Mucosa of stomach (tissue), 1 donor: ENCODE results near the gene TBCEL.

Experiments
- H3K27me3 ChIP-seq: one replicate; pipeline ENCODE4 v1.7.0; 2013; ENCODE audit warnings: mild to moderate bottlenecking, low read length; ENCODE audit not compliant: control insufficient read depth, insufficient read depth
- H3K36me3 ChIP-seq: one replicate; pipeline ENCODE4 v1.7.0; 2013; ENCODE audit warnings: low read length; ENCODE audit not compliant: control insufficient read depth, insufficient read depth
- H3K4me1 ChIP-seq: one replicate; pipeline ENCODE4 v1.7.0; 2013; ENCODE audit warnings: mild to moderate bottlenecking, low read length; ENCODE audit not compliant: control insufficient read depth, insufficient read depth
- H3K4me3 ChIP-seq: one replicate; pipeline ENCODE4 v1.7.0; 2013; ENCODE audit warnings: low read length
- H3K9ac ChIP-seq: one replicate; pipeline ENCODE4 v1.7.0; 2013; ENCODE audit warnings: mild to moderate bottlenecking, low read length, moderate library complexity
- H3K9me3 ChIP-seq: one replicate; pipeline ENCODE4 v1.7.0; 2013; ENCODE audit warnings: mild to moderate bottlenecking, low read length, moderate library complexity; ENCODE audit not compliant: control insufficient read depth
- donor health status: Pancreatic carcinoma.

TBCEL gene

GRCh38 chr11:121100943-121101342, 77.0 kb downstream of the TBCEL start, which contains the start of gene TECTA:
Gene TECTA, plus strand, starts transcription at chr11:121101243. Its CDS starts 1,423 bp downstream, at chr11:121102666.
- Histone ChIP-seq H3K4me1 (no peaks in the 10 kb centered on the region), H3K9ac (no peak within 1 kb of the TSS), H3K36me3 (no peaks in the 10 kb centered on the region), H3K27me3 (no peaks in the 10 kb centered on the region), H3K9me3 (no peaks in the 10 kb centered on the region), H3K4me3 (no peak within 1 kb of the TSS)

- no peaks in the 10 kb centered on the region for H3K27me3 ChIP-seq
- H3K4me1 ChIP-seq = no peaks in the 10 kb centered on the region
- H3K4me3 ChIP-seq = no peak overlapping the region
- no peak overlapping the region for H3K9ac ChIP-seq
- H3K9me3 ChIP-seq = no peaks in the 10 kb centered on the region
- no peaks in the 10 kb centered on the region for H3K36me3 ChIP-seq
Observed at GRCh38 chr11:121104312-121104762, 80.4 kb downstream of the TBCEL start.

DNA sequence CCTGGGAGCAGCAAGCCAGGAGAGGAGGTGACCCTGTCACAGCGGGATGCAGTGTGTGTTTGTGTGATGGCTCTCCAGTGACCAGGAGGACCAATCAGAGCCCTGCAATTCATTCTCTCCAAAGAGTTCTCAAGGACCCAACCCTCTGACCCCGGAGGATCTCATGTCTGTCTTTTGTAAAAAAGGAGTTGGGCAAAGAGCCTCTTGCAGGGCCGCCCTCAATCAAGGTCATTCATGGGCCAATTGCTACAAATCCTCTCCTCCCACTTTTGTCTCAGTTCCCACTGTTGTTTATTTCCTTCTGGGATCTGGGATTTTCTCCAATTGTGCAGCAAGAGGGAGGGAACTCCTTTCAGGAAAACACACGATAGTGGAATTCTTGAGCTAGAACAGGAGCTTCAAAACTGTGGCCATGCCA, 81.2 kb downstream of the TBCEL start:
- Histone ChIP-seq H3K9ac (no peak overlapping the region), H3K36me3 (no peaks in the 10 kb centered on the region), H3K27me3 (no peaks in the 10 kb centered on the region), H3K4me3 (no peak overlapping the region), H3K4me1 (no peaks in the 10 kb centered on the region), H3K9me3 (no peaks in the 10 kb centered on the region)

DNA sequence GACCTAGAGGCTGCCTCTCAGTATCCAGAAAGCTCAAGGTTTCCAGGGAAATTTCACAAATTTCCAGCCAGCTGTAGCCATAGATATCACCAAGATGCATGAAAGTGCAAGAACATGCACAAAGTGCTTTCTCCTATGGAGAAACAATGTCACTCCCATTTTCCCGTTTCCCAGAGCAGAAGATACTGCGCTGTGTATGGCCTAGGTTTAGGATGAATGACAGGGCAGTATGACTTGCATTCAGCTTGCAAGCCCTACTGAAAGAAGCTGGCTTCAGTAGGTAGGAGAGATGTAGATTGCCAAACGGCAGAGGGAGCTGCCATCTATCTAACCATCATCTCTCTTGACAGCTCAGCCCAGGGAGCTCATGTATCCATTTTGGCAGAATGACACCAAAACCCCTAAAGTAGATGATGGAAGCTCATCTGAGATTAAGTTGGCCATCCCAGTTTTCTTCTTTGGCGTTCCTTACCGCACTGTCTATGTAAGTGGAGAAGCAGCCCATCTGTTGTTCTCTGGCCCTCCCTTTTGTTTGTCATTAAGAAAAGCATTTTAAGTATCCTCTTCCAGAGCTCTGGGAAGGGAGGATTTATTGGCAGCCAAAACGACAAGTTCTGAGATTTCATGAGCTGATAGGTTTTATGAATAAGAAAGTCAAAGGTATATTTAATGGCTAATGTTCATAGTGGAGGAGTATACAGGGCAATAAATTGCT, 81.7 kb downstream of the TBCEL start:
- Histone ChIP-seq H3K27me3 (no peaks in the 10 kb centered on the region), H3K9me3 (no peaks in the 10 kb centered on the region), H3K4me3 (no peak overlapping the region), H3K9ac (no peak overlapping the region), H3K36me3 (no peaks in the 10 kb centered on the region), H3K4me1 (no peaks in the 10 kb centered on the region)

- Histone ChIP-seq H3K4me1 (no peaks in the 10 kb centered on the region), H3K27me3 (no peaks in the 10 kb centered on the region), H3K4me3 (no peak overlapping the region), H3K9me3 (no peaks in the 10 kb centered on the region), H3K36me3 (no peaks in the 10 kb centered on the region), H3K9ac (no peak overlapping the region)
Observed at GRCh38 chr11:121106812-121107211, 82.9 kb downstream of the TBCEL start.

DNA sequence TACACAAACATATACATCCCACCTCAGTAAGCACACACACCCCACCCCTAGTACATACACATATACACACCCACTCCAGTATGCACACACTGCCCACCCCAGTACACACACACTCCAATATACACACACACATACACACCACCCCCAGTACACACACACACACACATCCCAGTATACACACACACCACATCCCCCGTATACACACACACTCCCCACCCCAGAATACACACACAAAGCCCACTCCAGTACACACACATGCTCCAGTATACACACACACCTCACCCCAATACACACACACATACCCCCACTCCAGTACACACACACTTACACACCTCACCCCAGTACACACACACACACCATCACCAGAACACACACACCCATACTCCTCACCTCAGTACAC, 84.5 kb downstream of the TBCEL start:
- H3K36me3 ChIP-seq = no peaks in the 10 kb centered on the region
- H3K27me3 ChIP-seq = no peaks in the 10 kb centered on the region
- no peak overlapping the region for H3K4me3 ChIP-seq
- no peak overlapping the region for H3K9ac ChIP-seq
- no peaks in the 10 kb centered on the region for H3K9me3 ChIP-seq
- H3K4me1 ChIP-seq = no peaks in the 10 kb centered on the region

DNA sequence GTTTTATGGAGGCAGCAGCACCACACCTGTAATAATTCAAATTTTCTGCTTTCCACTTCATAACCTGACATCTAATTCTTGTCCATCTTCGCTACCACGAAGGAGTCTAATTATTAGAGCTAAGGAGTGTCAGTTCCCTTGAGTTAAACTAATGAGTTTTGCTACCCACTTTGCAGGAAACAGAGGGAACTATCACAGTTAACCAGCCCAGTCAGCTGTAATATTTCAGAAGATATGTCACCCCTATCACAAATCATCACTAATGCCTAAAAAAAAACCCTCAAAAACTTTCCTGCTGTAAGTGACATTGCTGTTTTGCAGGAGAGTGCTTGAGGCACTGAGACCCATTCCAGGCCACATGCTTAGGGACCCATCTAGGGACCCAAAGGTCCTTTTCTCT, 85.6 kb downstream of the TBCEL start:
- no peak overlapping the region for H3K4me3 ChIP-seq
- H3K9me3 ChIP-seq = no peaks in the 10 kb centered on the region
- H3K4me1 ChIP-seq = no peaks in the 10 kb centered on the region
- H3K36me3 ChIP-seq = no peaks in the 10 kb centered on the region
- no peaks in the 10 kb centered on the region for H3K27me3 ChIP-seq
- no peak overlapping the region for H3K9ac ChIP-seq

DNA sequence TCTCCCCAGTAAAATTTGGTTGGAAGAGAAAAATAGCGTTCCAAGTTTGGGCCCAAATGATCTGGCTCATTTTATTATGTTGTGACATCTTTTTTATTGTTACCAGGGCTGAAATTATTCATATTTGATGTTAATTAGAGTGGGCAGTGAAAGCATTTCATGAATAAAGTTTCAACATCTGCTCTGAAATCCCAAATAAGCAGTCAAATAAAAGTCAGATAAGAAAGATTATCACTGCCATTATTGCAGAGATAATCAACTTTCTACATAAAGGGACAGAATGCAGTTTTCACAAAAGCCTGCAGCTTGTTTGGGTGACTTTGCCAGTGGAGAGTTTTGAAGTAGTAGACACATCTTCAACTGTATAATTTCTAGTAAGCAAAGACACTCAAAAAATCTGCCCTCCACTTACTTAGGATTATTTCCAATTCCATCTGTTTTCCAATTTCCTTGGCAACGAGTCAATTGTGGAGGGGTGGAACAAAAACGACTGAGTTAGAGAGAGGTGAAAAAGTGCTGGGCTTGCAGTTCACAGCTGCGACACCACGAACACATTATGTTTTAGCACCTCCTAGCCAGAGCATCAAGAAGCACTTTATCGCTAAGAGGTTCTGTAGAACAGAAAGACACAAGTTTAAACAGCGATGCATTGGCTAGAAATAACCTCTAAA, 86.1 kb downstream of the TBCEL start:
- no peaks in the 10 kb centered on the region for H3K36me3 ChIP-seq
- H3K9ac ChIP-seq = no peak overlapping the region
- no peak overlapping the region for H3K4me3 ChIP-seq
- no peaks in the 10 kb centered on the region for H3K27me3 ChIP-seq
- no peaks in the 10 kb centered on the region for H3K9me3 ChIP-seq
- no peaks in the 10 kb centered on the region for H3K4me1 ChIP-seq

- no peak overlapping the region for H3K4me3 ChIP-seq
- no peak overlapping the region for H3K9ac ChIP-seq
- no peaks in the 10 kb centered on the region for H3K9me3 ChIP-seq
- H3K4me1 ChIP-seq = no peaks in the 10 kb centered on the region
- H3K36me3 ChIP-seq = no peaks in the 10 kb centered on the region
- no peaks in the 10 kb centered on the region for H3K27me3 ChIP-seq
Observed at GRCh38 chr11:121110871-121111724, 87.2 kb downstream of the TBCEL start.

DNA sequence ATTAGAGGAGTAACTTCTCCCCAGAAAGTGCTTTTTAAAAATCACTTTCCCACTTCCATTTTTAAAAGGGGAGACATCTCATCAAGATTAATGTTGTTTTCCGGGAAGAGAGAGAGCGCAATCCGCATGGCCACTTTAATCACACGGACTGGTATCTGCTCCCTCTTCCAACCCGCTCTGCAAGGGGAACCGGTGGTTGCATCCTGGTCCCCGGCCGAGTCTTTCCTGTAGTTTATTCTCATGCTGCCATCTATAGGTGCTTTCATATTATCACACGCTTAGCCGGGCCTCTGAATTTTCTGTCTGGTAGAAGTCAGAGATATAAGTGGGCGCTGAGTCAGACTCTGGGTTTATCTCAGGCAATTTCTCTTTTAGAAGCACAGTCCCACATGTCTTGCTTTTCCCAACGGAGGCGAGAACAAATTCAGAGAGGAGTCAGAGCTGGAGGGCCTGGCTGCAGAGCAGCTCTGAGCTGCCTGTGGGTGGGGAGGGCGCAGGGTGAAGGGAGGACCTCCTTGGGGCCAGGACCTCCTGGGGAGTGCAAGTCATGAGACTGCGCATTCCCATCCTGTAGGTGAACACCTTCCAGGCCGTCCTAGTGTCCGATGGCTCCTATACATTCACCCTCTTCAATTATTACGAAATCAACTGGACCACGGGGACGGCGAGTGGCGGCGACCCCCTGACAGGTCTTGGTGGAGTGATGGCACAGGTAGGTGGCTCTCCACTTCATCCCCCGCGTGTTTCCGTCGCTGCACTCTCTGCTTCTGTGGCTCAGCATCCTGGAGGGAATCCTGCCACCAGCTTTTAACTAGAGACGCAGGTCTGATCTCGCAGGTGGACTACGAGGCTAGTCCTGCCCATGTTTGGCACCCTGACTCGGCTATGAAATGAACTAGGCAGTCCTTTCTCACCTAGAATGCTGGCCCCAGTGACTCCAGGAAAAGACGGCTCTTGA, 88.9 kb downstream of the TBCEL start:
- Histone ChIP-seq H3K4me1 (no peaks in the 10 kb centered on the region), H3K36me3 (no peaks in the 10 kb centered on the region), H3K4me3 (no peak overlapping the region), H3K27me3 (no peaks in the 10 kb centered on the region), H3K9me3 (no peaks in the 10 kb centered on the region), H3K9ac (no peak overlapping the region)

DNA sequence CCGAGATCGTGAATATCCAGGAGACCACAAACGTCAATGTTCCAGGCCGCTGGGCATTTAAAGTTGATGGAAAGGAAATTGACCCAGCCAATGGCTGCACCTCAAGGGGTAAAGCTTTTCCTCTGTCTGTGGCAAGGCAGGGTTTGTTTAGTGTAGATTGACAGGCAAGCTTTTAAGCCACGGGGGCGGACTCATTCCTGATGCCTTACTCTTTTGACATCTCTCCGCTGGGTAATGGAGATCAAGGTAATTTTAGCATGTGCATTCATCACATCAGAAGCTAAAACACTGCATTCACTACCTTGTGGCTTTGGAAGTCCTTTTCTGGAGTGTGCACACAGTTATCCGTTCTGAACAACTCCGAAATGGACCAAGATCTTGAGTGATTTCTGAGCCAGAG, 89.7 kb downstream of the TBCEL start:
- H3K36me3 ChIP-seq = no peaks in the 10 kb centered on the region
- H3K9ac ChIP-seq = no peak overlapping the region
- H3K9me3 ChIP-seq = no peaks in the 10 kb centered on the region
- H3K27me3 ChIP-seq = no peaks in the 10 kb centered on the region
- H3K4me1 ChIP-seq = no peaks in the 10 kb centered on the region
- H3K4me3 ChIP-seq = no peak overlapping the region
